ENCODE results near the gene UBA3. TPM values are rescaled to one million over a fixed set of nuclear protein-coding genes. Genes with fewer than 3 reads are reported as not detected.

UBA3 gene
- total RNA-seq, 1 experiment from 2014 or later, result 45.6 TPM

DNA sequence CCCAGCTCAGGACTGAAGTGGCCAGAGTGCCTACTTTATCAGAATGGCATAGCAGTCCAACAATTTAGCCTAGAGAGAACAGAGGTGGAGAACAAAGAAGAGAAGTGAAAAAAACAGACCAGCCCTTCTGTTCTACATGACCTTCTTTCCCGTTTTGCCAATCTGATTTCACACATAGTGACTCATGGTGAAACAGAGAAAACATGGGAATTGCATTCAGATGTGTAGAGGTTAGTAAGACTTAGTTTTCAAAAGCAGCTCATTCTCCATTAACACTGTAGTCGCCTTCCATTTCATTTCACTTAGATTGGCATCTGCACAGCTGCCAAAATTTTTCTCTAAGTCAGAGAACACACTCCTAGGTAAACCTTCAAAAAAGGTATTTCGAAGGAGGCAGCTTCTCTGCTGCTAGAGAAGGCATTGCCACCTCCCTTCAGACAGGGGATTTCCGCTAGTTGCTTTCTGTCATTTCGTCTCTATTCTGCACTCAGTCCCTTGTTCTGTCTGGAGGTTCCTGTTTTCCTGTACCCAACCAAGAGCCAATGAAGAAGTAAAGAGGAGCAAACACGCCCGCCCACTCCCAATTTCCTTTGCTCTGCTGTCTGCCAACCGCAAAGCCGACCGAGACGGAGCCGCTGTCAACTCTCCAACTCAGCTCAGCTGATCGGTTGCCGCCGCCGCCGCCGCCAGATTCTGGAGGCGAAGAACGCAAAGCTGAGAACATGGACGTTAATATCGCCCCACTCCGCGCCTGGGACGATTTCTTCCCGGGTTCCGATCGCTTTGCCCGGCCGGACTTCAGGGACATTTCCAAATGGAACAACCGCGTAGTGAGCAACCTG is 4.4 kb upstream of the UBA3 start, which contains the start of gene ARL6IP5 (continued):
- TF ChIP-seq, protein P1, sequence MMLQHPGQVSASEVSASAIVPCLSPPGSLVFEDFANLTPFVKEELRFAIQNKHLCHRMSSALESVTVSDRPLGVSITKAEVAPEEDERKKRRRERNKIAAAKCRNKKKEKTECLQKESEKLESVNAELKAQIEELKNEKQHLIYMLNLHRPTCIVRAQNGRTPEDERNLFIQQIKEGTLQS (IDR thresholded peaks at IDR 0.05), result no peak
- TF ChIP-seq POLR2AphosphoS5 (IDR thresholded peaks at IDR 0.05; ENCODE audit: low read depth, low read length), result peak; percentile 62
- TF ChIP-seq, protein P2, sequence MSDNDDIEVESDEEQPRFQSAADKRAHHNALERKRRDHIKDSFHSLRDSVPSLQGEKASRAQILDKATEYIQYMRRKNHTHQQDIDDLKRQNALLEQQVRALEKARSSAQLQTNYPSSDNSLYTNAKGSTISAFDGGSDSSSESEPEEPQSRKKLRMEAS (IDR thresholded peaks at IDR 0.05), result peak; percentile 82

DNA sequence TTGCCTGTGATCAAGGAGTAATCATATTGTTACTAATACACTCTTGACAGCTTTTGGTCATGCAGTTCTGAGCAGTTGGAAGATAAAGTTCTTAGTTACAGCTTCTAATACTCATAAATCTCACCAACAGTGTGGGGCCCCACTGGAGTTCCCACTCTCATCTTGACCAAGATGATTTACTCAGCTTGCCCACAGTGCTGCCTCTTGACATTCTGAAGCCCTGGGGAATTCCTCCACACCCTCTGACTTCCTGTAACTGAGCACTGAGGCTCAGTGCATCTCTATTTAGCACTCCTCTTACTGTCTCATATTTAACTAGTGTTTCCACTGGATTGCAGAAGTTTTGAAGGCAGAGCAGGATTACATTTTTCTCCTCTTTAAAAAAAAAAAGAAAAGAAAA is 2.6 kb upstream of the UBA3 start:
- POLR2A ChIA-PET, result no interaction called here
- CTCF ChIA-PET, result no interaction called here
- Histone ChIP-seq H3K27ac (ENCODE audit: low read depth, low read length) (no peak overlapping the region), H3K9me3 (ENCODE audit: control insufficient read depth in 1 of 2, insufficient read depth in 1 of 2, low read depth in 1 of 2, low read length in 2 of 2) (no peaks in the 10 kb centered on the region), H3K4me1 (ENCODE audit: control insufficient read depth in 1 of 2, insufficient read depth in 2 of 2, low read length in 2 of 2) (peaks cover 35 to 69% of the 10 kb centered on the region in 2 experiments), H3K9ac (ENCODE audit: low read length) (no peak overlapping the region), H3K79me2 (ENCODE audit: insufficient read depth, low read length) (peaks cover 41% of the 10 kb centered on the region), H3K36me3 (ENCODE audit: control insufficient read depth in 1 of 2, insufficient read depth in 2 of 2, low read length in 2 of 2) (no peaks in the 10 kb centered on the region), H3K4me3 (replicated peaks in 1 of 2; ENCODE audit: low read depth in 1 of 2, low read length in 2 of 2) (no peak overlapping the region), H3K4me2 (ENCODE audit: low read length) (peak overlapping the region; percentile 40; the same call in 1 of the 2 replicates), H3K9me2 (ENCODE audit: insufficient read depth) (no peaks in the 10 kb centered on the region), H4K20me1 (ENCODE audit: insufficient read depth) (no peaks in the 10 kb centered on the region), H2AFZ (ENCODE audit: low read depth, low read length, poor library complexity, severe bottlenecking) (peak overlapping the region; percentile 62), H3K27me3 (ENCODE audit: insufficient read depth, low read length) (no peaks in the 10 kb centered on the region)
- DNase-seq (ENCODE audit: low read depth, low spot score), result no peak
- ATAC-seq, result no peak
- intact Hi-C loops (cut with micrococcal nuclease), result no loop called here
- TF ChIP-seq, protein P3, sequence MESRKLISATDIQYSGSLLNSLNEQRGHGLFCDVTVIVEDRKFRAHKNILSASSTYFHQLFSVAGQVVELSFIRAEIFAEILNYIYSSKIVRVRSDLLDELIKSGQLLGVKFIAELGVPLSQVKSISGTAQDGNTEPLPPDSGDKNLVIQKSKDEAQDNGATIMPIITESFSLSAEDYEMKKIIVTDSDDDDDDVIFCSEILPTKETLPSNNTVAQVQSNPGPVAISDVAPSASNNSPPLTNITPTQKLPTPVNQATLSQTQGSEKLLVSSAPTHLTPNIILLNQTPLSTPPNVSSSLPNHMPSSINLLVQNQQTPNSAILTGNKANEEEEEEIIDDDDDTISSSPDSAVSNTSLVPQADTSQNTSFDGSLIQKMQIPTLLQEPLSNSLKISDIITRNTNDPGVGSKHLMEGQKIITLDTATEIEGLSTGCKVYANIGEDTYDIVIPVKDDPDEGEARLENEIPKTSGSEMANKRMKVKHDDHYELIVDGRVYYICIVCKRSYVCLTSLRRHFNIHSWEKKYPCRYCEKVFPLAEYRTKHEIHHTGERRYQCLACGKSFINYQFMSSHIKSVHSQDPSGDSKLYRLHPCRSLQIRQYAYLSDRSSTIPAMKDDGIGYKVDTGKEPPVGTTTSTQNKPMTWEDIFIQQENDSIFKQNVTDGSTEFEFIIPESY (IDR thresholded peaks at IDR 0.05; ENCODE audit: extremely low read depth, insufficient replicate concordance, low read length), result no peak
- TF ChIP-seq SP1 (IDR thresholded peaks at IDR 0.05; ENCODE audit: low read depth) (no peak), RAD21 (IDR thresholded peaks at IDR 0.05; ENCODE audit: low read depth) (no peak)
- TF ChIP-seq, protein P1 (IDR thresholded peaks at IDR 0.05), result no peak
- TF ChIP-seq, protein P4, sequence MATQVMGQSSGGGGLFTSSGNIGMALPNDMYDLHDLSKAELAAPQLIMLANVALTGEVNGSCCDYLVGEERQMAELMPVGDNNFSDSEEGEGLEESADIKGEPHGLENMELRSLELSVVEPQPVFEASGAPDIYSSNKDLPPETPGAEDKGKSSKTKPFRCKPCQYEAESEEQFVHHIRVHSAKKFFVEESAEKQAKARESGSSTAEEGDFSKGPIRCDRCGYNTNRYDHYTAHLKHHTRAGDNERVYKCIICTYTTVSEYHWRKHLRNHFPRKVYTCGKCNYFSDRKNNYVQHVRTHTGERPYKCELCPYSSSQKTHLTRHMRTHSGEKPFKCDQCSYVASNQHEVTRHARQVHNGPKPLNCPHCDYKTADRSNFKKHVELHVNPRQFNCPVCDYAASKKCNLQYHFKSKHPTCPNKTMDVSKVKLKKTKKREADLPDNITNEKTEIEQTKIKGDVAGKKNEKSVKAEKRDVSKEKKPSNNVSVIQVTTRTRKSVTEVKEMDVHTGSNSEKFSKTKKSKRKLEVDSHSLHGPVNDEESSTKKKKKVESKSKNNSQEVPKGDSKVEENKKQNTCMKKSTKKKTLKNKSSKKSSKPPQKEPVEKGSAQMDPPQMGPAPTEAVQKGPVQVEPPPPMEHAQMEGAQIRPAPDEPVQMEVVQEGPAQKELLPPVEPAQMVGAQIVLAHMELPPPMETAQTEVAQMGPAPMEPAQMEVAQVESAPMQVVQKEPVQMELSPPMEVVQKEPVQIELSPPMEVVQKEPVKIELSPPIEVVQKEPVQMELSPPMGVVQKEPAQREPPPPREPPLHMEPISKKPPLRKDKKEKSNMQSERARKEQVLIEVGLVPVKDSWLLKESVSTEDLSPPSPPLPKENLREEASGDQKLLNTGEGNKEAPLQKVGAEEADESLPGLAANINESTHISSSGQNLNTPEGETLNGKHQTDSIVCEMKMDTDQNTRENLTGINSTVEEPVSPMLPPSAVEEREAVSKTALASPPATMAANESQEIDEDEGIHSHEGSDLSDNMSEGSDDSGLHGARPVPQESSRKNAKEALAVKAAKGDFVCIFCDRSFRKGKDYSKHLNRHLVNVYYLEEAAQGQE (IDR thresholded peaks at IDR 0.05; ENCODE audit: low read depth), result no peak
- RAD21 ChIA-PET (ENCODE audit: low non-redundant PET in 1 of 2, low total read pairs in 2 of 2, uncharacterized antibody in 2 of 2, unreplicated experiment in 2 of 2), result no interaction called here
- no TSS peak for BruUV-seq (replicated peaks)

Measured in HCT116 (cell line).